ENCODE results near the gene FES. TPM values are rescaled to one million over a fixed set of nuclear protein-coding genes. Genes with fewer than 3 reads are reported as not detected.

FES gene
- total and polyA plus RNA-seq, 8 donors = 3.9 to 26.5 (median 9.1) TPM

- WGBS, 2 donors = 0% methylated on average over 55 to 81 of the region's 81 CpGs
- TF ChIP-seq CTCF (IDR thresholded peaks at IDR 0.05) = no peak
- no peaks in the 10 kb centered on the region for H3K27me3 ChIP-seq
- ATAC-seq = peak; percentile 67 to 75 (median 72)
- H3K4me3 ChIP-seq = peak within 1 kb of the TSS; percentile 51 to 82 (median 61)
- FAIRE-seq = no peak
- peaks cover 10 to 41% (median 22%) of the 10 kb centered on the region in 3 donors for H3K4me1 ChIP-seq
- no peaks in the 10 kb centered on the region for H3K9me3 ChIP-seq
- H3K27ac ChIP-seq = peak within 1 kb of the TSS; percentile 80 to 93 (median 92)
- H3K36me3 ChIP-seq = peaks cover 0 to 12% (median 10%) of the 10 kb centered on the region in 3 donors
- intact Hi-C loops (cut with DNase I) = no loop called here
- peak; percentile 87 to 95 (median 92) for DNase-seq
Observed at GRCh38 chr15:90902840-90903732, 18.8 kb downstream of the FES start, which contains the start of gene MAN2A2. MAN2A2 (plus strand) TSS chr15:90903302; CDS start chr15:90904208, 906 bp downstream.

GRCh38 chr15:90903733-90904536, 19.6 kb downstream of the FES start:
- H3K27ac ChIP-seq = peak overlapping the region; percentile 80 to 93 (median 92)
- H3K36me3 ChIP-seq = peaks cover 0 to 12% (median 10%) of the 10 kb centered on the region in 3 donors
- DNase-seq (peak in 4 of 6 donors; percentile 53 to 66 (median 58)), FAIRE-seq (no peak), ATAC-seq (peak; percentile 30 to 51 (median 50))
- H3K27me3 ChIP-seq = no peaks in the 10 kb centered on the region
- 37 to 41% methylated on average over 18 of the region's 18 CpGs for WGBS, 2 donors
- intact Hi-C loops (cut with DNase I) = no loop called here
- peaks cover 10 to 41% (median 22%) of the 10 kb centered on the region in 3 donors for H3K4me1 ChIP-seq
- H3K4me3 ChIP-seq = peak overlapping the region; percentile 51 to 82 (median 61)
- no peaks in the 10 kb centered on the region for H3K9me3 ChIP-seq
- no peak for TF ChIP-seq CTCF (IDR thresholded peaks at IDR 0.05)

DNA sequence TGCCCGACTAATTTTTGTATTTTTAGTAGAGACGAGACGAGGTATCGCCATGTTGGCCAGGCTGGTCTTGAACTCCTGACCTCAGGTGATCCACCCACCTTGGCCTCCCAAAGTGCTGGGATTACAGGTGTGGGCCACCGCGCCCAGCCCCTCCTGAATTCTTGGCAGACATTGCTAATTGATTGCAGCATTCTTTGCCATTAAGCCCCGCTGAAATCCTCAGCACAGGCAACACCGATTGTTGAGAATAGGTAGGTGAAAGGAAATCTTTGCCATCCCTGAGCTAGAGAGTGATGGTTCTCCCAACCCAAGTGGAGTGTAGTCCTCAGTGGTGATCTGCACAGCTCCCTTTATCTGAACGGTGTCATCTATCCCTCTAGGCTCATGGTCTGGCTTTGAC, 20.4 kb downstream of the FES start:
- H3K9me3 ChIP-seq = no peaks in the 10 kb centered on the region
- peaks cover 10 to 41% (median 22%) of the 10 kb centered on the region in 3 donors for H3K4me1 ChIP-seq
- H3K27ac ChIP-seq = peak overlapping the region in 2 of 4 donors; percentile 16 to 17
- no peak for TF ChIP-seq CTCF (IDR thresholded peaks at IDR 0.05)
- no peak for ATAC-seq
- 87 to 89% methylated on average over 9 of the region's 9 CpGs for WGBS, 2 donors
- no peak for FAIRE-seq
- DNase-seq = no peak
- H3K4me3 ChIP-seq = no peak overlapping the region
- no peaks in the 10 kb centered on the region for H3K27me3 ChIP-seq
- intact Hi-C loops (cut with DNase I) = no loop called here
- peaks cover 0 to 18% (median 15%) of the 10 kb centered on the region in 3 donors for H3K36me3 ChIP-seq

- no peak for ATAC-seq
- H3K36me3 ChIP-seq = peaks cover 0 to 26% (median 21%) of the 10 kb centered on the region in 3 donors
- DNase-seq = peak in 1 of 6 donors; percentile 73
- H3K4me1 ChIP-seq = peaks cover 10 to 41% (median 22%) of the 10 kb centered on the region in 3 donors
- intact Hi-C loops (cut with DNase I) = no loop called here
- H3K4me3 ChIP-seq = no peak overlapping the region
- no peak for TF ChIP-seq CTCF (IDR thresholded peaks at IDR 0.05)
- no peak for FAIRE-seq
- H3K9me3 ChIP-seq = no peaks in the 10 kb centered on the region
- 82 to 85% methylated on average over 28 of the region's 28 CpGs for WGBS, 2 donors
- no peaks in the 10 kb centered on the region for H3K27me3 ChIP-seq
- peak overlapping the region in 3 of 4 donors; percentile 11 to 42 (median 33) for H3K27ac ChIP-seq
Observed at GRCh38 chr15:90905306-90906180, 21.2 kb downstream of the FES start.
